ENCODE results near the gene G6PC3. TPM values are rescaled to one million over a fixed set of nuclear protein-coding genes. Genes with fewer than 3 reads are reported as not detected.
"Not testable (repeated sequence)": the region's sequence is repeated elsewhere in the genome, so short reads cannot be mapped to it uniquely, and the experiment has no call there.

Gene G6PC3
- total RNA-seq, 1 experiment from 2014 or later, result 59.6 TPM

GRCh38 chr17:44101858-44102257, 31.3 kb downstream of the G6PC3 start:
- H3K79me2 ChIP-seq (ENCODE audit: low read length); H3K27ac ChIP-seq (ENCODE audit: low read length); H3K27me3 ChIP-seq (ENCODE audit: low read length); H3K36me3 ChIP-seq (ENCODE audit: insufficient read depth, low read length); H3K9ac ChIP-seq (ENCODE audit: low read length); H3K4me1 ChIP-seq (ENCODE audit: low read length); DNase-seq; H3K4me3 ChIP-seq (ENCODE audit: low read length); H3K9me2 ChIP-seq (replicated peaks; ENCODE audit: insufficient read depth, low read length); H2AFZ ChIP-seq (ENCODE audit: low read length); H3K9me3 ChIP-seq (ENCODE audit: low read length); H3K4me2 ChIP-seq (ENCODE audit: low read depth, low read length, poor library complexity, severe bottlenecking): not testable (repeated sequence)
- peaks cover 11% of the 10 kb centered on the region; the same call in 1 of the 2 replicates for H4K20me1 ChIP-seq (ENCODE audit: insufficient read depth, low read depth, low read length)

- no peak for DNase-seq
- H3K9me3 ChIP-seq (ENCODE audit: low read length), result no peaks in the 10 kb centered on the region
- H3K79me2 ChIP-seq (ENCODE audit: low read length), result no peaks in the 10 kb centered on the region
- H3K36me3 ChIP-seq (ENCODE audit: insufficient read depth, low read length), result no peaks in the 10 kb centered on the region
- H3K27ac ChIP-seq (ENCODE audit: low read length), result no peak overlapping the region
- no peaks in the 10 kb centered on the region for H3K9me2 ChIP-seq (replicated peaks; ENCODE audit: insufficient read depth, low read length)
- no peaks in the 10 kb centered on the region for H3K4me1 ChIP-seq (ENCODE audit: low read length)
- H3K27me3 ChIP-seq (ENCODE audit: low read length), result no peaks in the 10 kb centered on the region
- no peak overlapping the region for H3K9ac ChIP-seq (ENCODE audit: low read length)
- H3K4me2 ChIP-seq (ENCODE audit: low read depth, low read length, poor library complexity, severe bottlenecking), result no peak overlapping the region
- H4K20me1 ChIP-seq (ENCODE audit: insufficient read depth, low read depth, low read length), result peaks cover 11% of the 10 kb centered on the region; the same call in 1 of the 2 replicates
- H3K4me3 ChIP-seq (ENCODE audit: low read length), result no peak overlapping the region
- no peak overlapping the region for H2AFZ ChIP-seq (ENCODE audit: low read length)
Observed at GRCh38 chr17:44102849-44103622, 32.5 kb downstream of the G6PC3 start.

GRCh38 chr17:44105483-44105882, 34.9 kb downstream of the G6PC3 start:
- no peaks in the 10 kb centered on the region for H3K27me3 ChIP-seq (ENCODE audit: low read length)
- no peak overlapping the region for H3K4me2 ChIP-seq (ENCODE audit: low read depth, low read length, poor library complexity, severe bottlenecking)
- no peaks in the 10 kb centered on the region for H3K9me3 ChIP-seq (ENCODE audit: low read length)
- H2AFZ ChIP-seq (ENCODE audit: low read length), result no peak overlapping the region
- H3K79me2 ChIP-seq (ENCODE audit: low read length), result no peaks in the 10 kb centered on the region
- H3K4me3 ChIP-seq (ENCODE audit: low read length), result no peak overlapping the region
- no peaks in the 10 kb centered on the region for H3K36me3 ChIP-seq (ENCODE audit: insufficient read depth, low read length)
- H4K20me1 ChIP-seq (ENCODE audit: insufficient read depth, low read depth, low read length), result peaks cover 16% of the 10 kb centered on the region; the same call in 1 of the 2 replicates
- DNase-seq, result no peak
- H3K4me1 ChIP-seq (ENCODE audit: low read length), result peaks cover under 1% of the 10 kb centered on the region
- H3K9ac ChIP-seq (ENCODE audit: low read length), result no peak overlapping the region
- no peak overlapping the region for H3K27ac ChIP-seq (ENCODE audit: low read length)
- no peaks in the 10 kb centered on the region for H3K9me2 ChIP-seq (replicated peaks; ENCODE audit: insufficient read depth, low read length)

- Histone ChIP-seq H3K9me2 (replicated peaks; ENCODE audit: insufficient read depth, low read length) (no peaks in the 10 kb centered on the region), H3K9me3 (ENCODE audit: low read length) (no peaks in the 10 kb centered on the region), H3K27ac (ENCODE audit: low read length) (no peak overlapping the region), H3K4me2 (ENCODE audit: low read depth, low read length, poor library complexity, severe bottlenecking) (no peak overlapping the region), H3K9ac (ENCODE audit: low read length) (no peak overlapping the region), H3K79me2 (ENCODE audit: low read length) (no peaks in the 10 kb centered on the region), H2AFZ (ENCODE audit: low read length) (no peak overlapping the region), H3K4me1 (ENCODE audit: low read length) (peaks cover 5% of the 10 kb centered on the region), H4K20me1 (ENCODE audit: insufficient read depth, low read depth, low read length) (peaks cover 18% of the 10 kb centered on the region; the same call in 1 of the 2 replicates), H3K36me3 (ENCODE audit: insufficient read depth, low read length) (no peaks in the 10 kb centered on the region), H3K27me3 (ENCODE audit: low read length) (no peaks in the 10 kb centered on the region), H3K4me3 (ENCODE audit: low read length) (no peak overlapping the region)
- no peak for DNase-seq
Observed at GRCh38 chr17:44105941-44106340, 35.4 kb downstream of the G6PC3 start.

- Histone ChIP-seq H3K27me3 (ENCODE audit: low read length) (no peaks in the 10 kb centered on the region), H3K36me3 (ENCODE audit: insufficient read depth, low read length) (no peaks in the 10 kb centered on the region), H4K20me1 (ENCODE audit: insufficient read depth, low read depth, low read length) (peaks cover 25% of the 10 kb centered on the region; the same call in 1 of the 2 replicates), H3K79me2 (ENCODE audit: low read length) (no peaks in the 10 kb centered on the region), H2AFZ (ENCODE audit: low read length) (no peak overlapping the region), H3K4me1 (ENCODE audit: low read length) (peaks cover 14% of the 10 kb centered on the region), H3K4me3 (ENCODE audit: low read length) (no peak overlapping the region), H3K27ac (ENCODE audit: low read length) (no peak overlapping the region), H3K9me3 (ENCODE audit: low read length) (no peaks in the 10 kb centered on the region), H3K4me2 (ENCODE audit: low read depth, low read length, poor library complexity, severe bottlenecking) (no peak overlapping the region), H3K9ac (ENCODE audit: low read length) (no peak overlapping the region), H3K9me2 (replicated peaks; ENCODE audit: insufficient read depth, low read length) (no peaks in the 10 kb centered on the region)
- DNase-seq, result no peak
Observed at GRCh38 chr17:44106801-44107200, 36.3 kb downstream of the G6PC3 start.

- Histone ChIP-seq H3K9me3 (ENCODE audit: low read length) (no peaks in the 10 kb centered on the region), H3K79me2 (ENCODE audit: low read length) (no peaks in the 10 kb centered on the region), H3K9me2 (replicated peaks; ENCODE audit: insufficient read depth, low read length) (no peaks in the 10 kb centered on the region), H3K4me3 (ENCODE audit: low read length) (no peak overlapping the region), H3K4me2 (ENCODE audit: low read depth, low read length, poor library complexity, severe bottlenecking) (no peak overlapping the region), H4K20me1 (ENCODE audit: insufficient read depth, low read depth, low read length) (peaks cover 36% of the 10 kb centered on the region; the same call in 1 of the 2 replicates), H3K36me3 (ENCODE audit: insufficient read depth, low read length) (no peaks in the 10 kb centered on the region), H3K27ac (ENCODE audit: low read length) (no peak overlapping the region), H3K9ac (ENCODE audit: low read length) (no peak overlapping the region), H3K4me1 (ENCODE audit: low read length) (peaks cover 18% of the 10 kb centered on the region), H2AFZ (ENCODE audit: low read length) (no peak overlapping the region), H3K27me3 (ENCODE audit: low read length) (no peaks in the 10 kb centered on the region)
- no peak for DNase-seq
Observed at GRCh38 chr17:44108440-44109311, 38.1 kb downstream of the G6PC3 start.

GRCh38 chr17:44109312-44109630, 38.7 kb downstream of the G6PC3 start:
- Histone ChIP-seq H3K9ac (ENCODE audit: low read length) (no peak overlapping the region), H3K79me2 (ENCODE audit: low read length) (no peaks in the 10 kb centered on the region), H3K4me1 (ENCODE audit: low read length) (peaks cover 18% of the 10 kb centered on the region)

GRCh38 chr17:44110011-44110686, 39.6 kb downstream of the G6PC3 start:
- Histone ChIP-seq H3K4me2 (ENCODE audit: low read depth, low read length, poor library complexity, severe bottlenecking) (no peak overlapping the region), H3K9me3 (ENCODE audit: low read length) (no peaks in the 10 kb centered on the region), H3K36me3 (ENCODE audit: insufficient read depth, low read length) (no peaks in the 10 kb centered on the region), H3K4me1 (ENCODE audit: low read length) (peaks cover 18% of the 10 kb centered on the region), H3K27ac (ENCODE audit: low read length) (no peak overlapping the region), H3K4me3 (ENCODE audit: low read length) (no peak overlapping the region), H3K9ac (ENCODE audit: low read length) (no peak overlapping the region), H3K79me2 (ENCODE audit: low read length) (no peaks in the 10 kb centered on the region), H3K27me3 (ENCODE audit: low read length) (no peaks in the 10 kb centered on the region), H4K20me1 (ENCODE audit: insufficient read depth, low read depth, low read length) (peaks cover 31% of the 10 kb centered on the region; the same call in 1 of the 2 replicates), H2AFZ (ENCODE audit: low read length) (no peak overlapping the region), H3K9me2 (replicated peaks; ENCODE audit: insufficient read depth, low read length) (no peaks in the 10 kb centered on the region)
- no peak for DNase-seq

More at GRCh38 chr17:44109312-44109630, 38.7 kb downstream of the G6PC3 start:
- Histone ChIP-seq H4K20me1 (ENCODE audit: insufficient read depth, low read depth, low read length) (peaks cover 36% of the 10 kb centered on the region; the same call in 1 of the 2 replicates), H3K9me3 (ENCODE audit: low read length) (no peaks in the 10 kb centered on the region), H3K27ac (ENCODE audit: low read length) (no peak overlapping the region), H3K9me2 (replicated peaks; ENCODE audit: insufficient read depth, low read length) (no peaks in the 10 kb centered on the region), H3K4me2 (ENCODE audit: low read depth, low read length, poor library complexity, severe bottlenecking) (no peak overlapping the region), H3K4me3 (ENCODE audit: low read length) (no peak overlapping the region), H3K36me3 (ENCODE audit: insufficient read depth, low read length) (no peaks in the 10 kb centered on the region), H2AFZ (ENCODE audit: low read length) (no peak overlapping the region), H3K27me3 (ENCODE audit: low read length) (no peaks in the 10 kb centered on the region)
- no peak for DNase-seq
